ENCODE data around the gene RHO.

DNA sequence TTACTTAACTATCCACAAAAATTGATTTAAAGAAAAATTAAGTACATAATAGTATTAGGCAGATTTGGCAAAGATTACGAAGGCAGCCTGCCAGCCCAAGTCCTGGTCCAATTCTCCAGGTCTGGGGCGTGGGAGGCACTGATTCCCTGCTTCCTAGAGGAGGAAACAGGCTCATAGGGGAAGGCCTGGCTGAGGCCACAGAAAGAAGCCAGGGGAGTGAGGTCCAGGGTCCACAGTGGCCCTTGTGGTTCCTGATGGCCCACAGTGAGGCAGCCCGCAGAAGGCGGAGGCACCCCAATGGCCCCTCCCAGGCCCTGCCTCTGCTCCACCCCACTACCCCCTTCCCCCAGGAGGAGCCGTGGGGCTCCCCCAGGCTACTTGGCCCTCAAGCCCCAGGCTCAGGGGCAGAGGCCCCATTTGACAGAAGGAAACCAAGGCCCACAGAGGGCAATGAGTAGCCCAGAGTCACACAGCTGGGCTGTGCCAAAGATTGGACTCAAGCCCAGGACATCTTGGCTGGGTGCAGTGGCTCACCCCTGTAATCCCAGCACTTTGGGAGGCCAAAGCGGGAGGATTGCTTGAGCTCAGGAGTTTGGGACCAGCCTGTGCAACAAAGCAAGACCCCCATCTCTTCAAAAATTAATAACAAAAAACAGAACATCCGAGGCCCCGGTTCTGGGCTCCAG lies 35.6 kb downstream of the RHO start:
- TF ChIP-seq, protein P1, sequence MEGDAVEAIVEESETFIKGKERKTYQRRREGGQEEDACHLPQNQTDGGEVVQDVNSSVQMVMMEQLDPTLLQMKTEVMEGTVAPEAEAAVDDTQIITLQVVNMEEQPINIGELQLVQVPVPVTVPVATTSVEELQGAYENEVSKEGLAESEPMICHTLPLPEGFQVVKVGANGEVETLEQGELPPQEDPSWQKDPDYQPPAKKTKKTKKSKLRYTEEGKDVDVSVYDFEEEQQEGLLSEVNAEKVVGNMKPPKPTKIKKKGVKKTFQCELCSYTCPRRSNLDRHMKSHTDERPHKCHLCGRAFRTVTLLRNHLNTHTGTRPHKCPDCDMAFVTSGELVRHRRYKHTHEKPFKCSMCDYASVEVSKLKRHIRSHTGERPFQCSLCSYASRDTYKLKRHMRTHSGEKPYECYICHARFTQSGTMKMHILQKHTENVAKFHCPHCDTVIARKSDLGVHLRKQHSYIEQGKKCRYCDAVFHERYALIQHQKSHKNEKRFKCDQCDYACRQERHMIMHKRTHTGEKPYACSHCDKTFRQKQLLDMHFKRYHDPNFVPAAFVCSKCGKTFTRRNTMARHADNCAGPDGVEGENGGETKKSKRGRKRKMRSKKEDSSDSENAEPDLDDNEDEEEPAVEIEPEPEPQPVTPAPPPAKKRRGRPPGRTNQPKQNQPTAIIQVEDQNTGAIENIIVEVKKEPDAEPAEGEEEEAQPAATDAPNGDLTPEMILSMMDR (conservative IDR thresholded peaks at IDR 0.05 in 1 of 2, IDR thresholded peaks at IDR 0.05 in 1 of 2; ENCODE audit: low read depth in 1 of 2, low read length in 2 of 2) = no peak
- no peak for TF ChIP-seq EZH2 (IDR thresholded peaks at IDR 0.05; ENCODE audit: low read length, missing control alignments)
